ENCODE data around the gene AKAP10.

Gene AKAP10

DNA sequence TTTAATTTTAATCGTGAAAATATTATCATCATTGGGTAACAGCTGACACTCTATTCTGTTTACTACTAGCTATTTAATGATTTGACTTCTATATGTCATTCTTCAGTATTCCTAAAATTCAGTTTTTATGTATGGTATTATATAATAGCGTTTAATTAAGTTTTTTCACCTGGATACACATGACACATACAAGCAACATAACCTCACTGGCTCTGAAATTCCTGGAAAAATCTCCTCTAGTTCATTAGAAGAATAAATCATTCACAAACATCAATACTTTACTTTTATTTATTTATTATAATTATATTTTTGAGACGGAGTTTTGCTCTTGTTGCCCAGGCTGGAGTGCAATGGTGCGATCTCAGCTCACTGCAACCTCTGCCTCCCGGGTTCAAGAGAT is 44.0 kb downstream of the AKAP10 start:
- no peak overlapping the region for H3K4me3 ChIP-seq (ENCODE audit: low read length, poor library complexity, severe bottlenecking)
- H4K20me1 ChIP-seq (ENCODE audit: insufficient read depth, low read length, poor library complexity, severe bottlenecking): no peaks in the 10 kb centered on the region
- no peaks in the 10 kb centered on the region for H3K79me2 ChIP-seq (ENCODE audit: insufficient read depth, low read length)
- no peaks in the 10 kb centered on the region for H3K4me1 ChIP-seq (ENCODE audit: insufficient read depth, low read length, poor library complexity, severe bottlenecking)
- H3K4me2 ChIP-seq (ENCODE audit: low read depth, low read length, poor library complexity, severe bottlenecking): no peak overlapping the region
- H3K27me3 ChIP-seq (ENCODE audit: insufficient read depth, low read length, poor library complexity, severe bottlenecking): no peaks in the 10 kb centered on the region
- H3F3A ChIP-seq (ENCODE audit: low read depth): no peaks in the 10 kb centered on the region
- no peak for TF ChIP-seq EZH2phosphoT487 (IDR thresholded peaks at IDR 0.05; ENCODE audit: borderline replicate concordance)
- H3K9me2 ChIP-seq (replicated peaks; ENCODE audit: low read depth, low read length): no peaks in the 10 kb centered on the region
- H3K9ac ChIP-seq (ENCODE audit: low read depth, low read length, poor library complexity, severe bottlenecking): no peak overlapping the region
- H3K9me3 ChIP-seq (ENCODE audit: insufficient read depth, low read depth, low read length): no peaks in the 10 kb centered on the region
- peaks cover 73% of the 10 kb centered on the region; the same call in 1 of the 2 replicates for H3K36me3 ChIP-seq (ENCODE audit: insufficient read depth, low read length)
- H2AFZ ChIP-seq (ENCODE audit: low read length): no peak overlapping the region

DNA sequence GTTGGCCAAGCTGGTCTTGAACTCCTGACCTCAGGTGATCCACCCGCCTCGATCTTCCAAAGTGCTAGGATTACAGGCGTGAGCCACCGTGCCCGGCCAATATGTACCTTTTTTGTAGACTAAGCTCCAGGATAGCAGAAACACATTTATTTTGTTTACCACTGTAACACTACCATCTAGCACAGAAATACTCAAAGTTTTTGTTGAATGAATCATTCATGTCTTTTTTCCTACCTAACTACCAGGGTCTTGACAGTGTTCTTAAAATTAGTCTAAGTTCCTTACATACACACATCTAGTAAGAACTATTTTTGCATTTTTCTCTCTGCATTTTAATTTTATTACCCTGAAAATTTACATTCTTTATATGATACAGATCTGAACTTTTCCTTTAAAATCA is 44.4 kb downstream of the AKAP10 start:
- Histone ChIP-seq H3K4me3 (ENCODE audit: low read length, poor library complexity, severe bottlenecking) (no peak overlapping the region), H2AFZ (ENCODE audit: low read length) (no peak overlapping the region), H3K27me3 (ENCODE audit: insufficient read depth, low read length, poor library complexity, severe bottlenecking) (no peaks in the 10 kb centered on the region), H3K9me3 (ENCODE audit: insufficient read depth, low read depth, low read length) (no peaks in the 10 kb centered on the region), H3K36me3 (ENCODE audit: insufficient read depth, low read length) (peaks cover 73% of the 10 kb centered on the region; the same call in 1 of the 2 replicates), H3K4me1 (ENCODE audit: insufficient read depth, low read length, poor library complexity, severe bottlenecking) (no peaks in the 10 kb centered on the region), H3K79me2 (ENCODE audit: insufficient read depth, low read length) (no peaks in the 10 kb centered on the region), H3K4me2 (ENCODE audit: low read depth, low read length, poor library complexity, severe bottlenecking) (no peak overlapping the region), H3K9ac (ENCODE audit: low read depth, low read length, poor library complexity, severe bottlenecking) (no peak overlapping the region), H4K20me1 (ENCODE audit: insufficient read depth, low read length, poor library complexity, severe bottlenecking) (no peaks in the 10 kb centered on the region), H3K9me2 (replicated peaks; ENCODE audit: low read depth, low read length) (no peaks in the 10 kb centered on the region), H3F3A (ENCODE audit: low read depth) (no peaks in the 10 kb centered on the region)
- TF ChIP-seq, protein P1, sequence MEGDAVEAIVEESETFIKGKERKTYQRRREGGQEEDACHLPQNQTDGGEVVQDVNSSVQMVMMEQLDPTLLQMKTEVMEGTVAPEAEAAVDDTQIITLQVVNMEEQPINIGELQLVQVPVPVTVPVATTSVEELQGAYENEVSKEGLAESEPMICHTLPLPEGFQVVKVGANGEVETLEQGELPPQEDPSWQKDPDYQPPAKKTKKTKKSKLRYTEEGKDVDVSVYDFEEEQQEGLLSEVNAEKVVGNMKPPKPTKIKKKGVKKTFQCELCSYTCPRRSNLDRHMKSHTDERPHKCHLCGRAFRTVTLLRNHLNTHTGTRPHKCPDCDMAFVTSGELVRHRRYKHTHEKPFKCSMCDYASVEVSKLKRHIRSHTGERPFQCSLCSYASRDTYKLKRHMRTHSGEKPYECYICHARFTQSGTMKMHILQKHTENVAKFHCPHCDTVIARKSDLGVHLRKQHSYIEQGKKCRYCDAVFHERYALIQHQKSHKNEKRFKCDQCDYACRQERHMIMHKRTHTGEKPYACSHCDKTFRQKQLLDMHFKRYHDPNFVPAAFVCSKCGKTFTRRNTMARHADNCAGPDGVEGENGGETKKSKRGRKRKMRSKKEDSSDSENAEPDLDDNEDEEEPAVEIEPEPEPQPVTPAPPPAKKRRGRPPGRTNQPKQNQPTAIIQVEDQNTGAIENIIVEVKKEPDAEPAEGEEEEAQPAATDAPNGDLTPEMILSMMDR (conservative IDR thresholded peaks at IDR 0.05; ENCODE audit: low read length): no peak
- no peak for TF ChIP-seq EZH2phosphoT487 (IDR thresholded peaks at IDR 0.05; ENCODE audit: borderline replicate concordance)

DNA sequence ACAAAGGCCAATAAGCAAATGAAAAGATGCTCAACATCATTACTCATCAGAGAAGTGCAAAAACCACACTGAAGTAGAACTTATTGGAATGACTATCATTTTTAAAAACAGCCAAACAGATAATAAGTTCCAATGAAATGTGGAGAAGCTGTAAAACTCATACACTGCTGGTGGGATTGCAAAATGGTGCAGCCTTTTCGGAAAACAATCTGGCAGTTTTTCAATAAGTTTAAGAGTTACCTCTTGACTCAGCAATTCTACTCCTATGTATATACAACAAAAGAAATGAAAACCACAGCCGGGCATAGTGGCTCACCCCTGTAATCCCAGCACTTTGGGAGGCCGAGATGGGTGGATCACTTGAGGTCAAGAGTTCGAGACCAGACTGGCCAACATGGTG is 49.3 kb downstream of the AKAP10 start:
- H3K27me3 ChIP-seq (ENCODE audit: insufficient read depth, low read length, poor library complexity, severe bottlenecking): no peaks in the 10 kb centered on the region
- no peak overlapping the region for H2AFZ ChIP-seq (ENCODE audit: low read length)
- H3K36me3 ChIP-seq (ENCODE audit: insufficient read depth, low read length): peaks cover 79% of the 10 kb centered on the region; the same call in 1 of the 2 replicates
- no peak overlapping the region for H3K9ac ChIP-seq (ENCODE audit: low read depth, low read length, poor library complexity, severe bottlenecking)
- no peaks in the 10 kb centered on the region for H3K4me1 ChIP-seq (ENCODE audit: insufficient read depth, low read length, poor library complexity, severe bottlenecking)
- no peak overlapping the region for H3K4me3 ChIP-seq (ENCODE audit: low read length, poor library complexity, severe bottlenecking)
- H4K20me1 ChIP-seq (ENCODE audit: insufficient read depth, low read length, poor library complexity, severe bottlenecking): no peaks in the 10 kb centered on the region
- no peak for TF ChIP-seq EZH2phosphoT487 (IDR thresholded peaks at IDR 0.05; ENCODE audit: borderline replicate concordance)
- TF ChIP-seq, protein P1 (conservative IDR thresholded peaks at IDR 0.05; ENCODE audit: low read length): no peak
- H3K9me2 ChIP-seq (replicated peaks; ENCODE audit: low read depth, low read length): no peaks in the 10 kb centered on the region
- no peak overlapping the region for H3K4me2 ChIP-seq (ENCODE audit: low read depth, low read length, poor library complexity, severe bottlenecking)
- no peaks in the 10 kb centered on the region for H3F3A ChIP-seq (ENCODE audit: low read depth)
- H3K79me2 ChIP-seq (ENCODE audit: insufficient read depth, low read length): no peaks in the 10 kb centered on the region
- H3K9me3 ChIP-seq (ENCODE audit: insufficient read depth, low read depth, low read length): no peaks in the 10 kb centered on the region

DNA sequence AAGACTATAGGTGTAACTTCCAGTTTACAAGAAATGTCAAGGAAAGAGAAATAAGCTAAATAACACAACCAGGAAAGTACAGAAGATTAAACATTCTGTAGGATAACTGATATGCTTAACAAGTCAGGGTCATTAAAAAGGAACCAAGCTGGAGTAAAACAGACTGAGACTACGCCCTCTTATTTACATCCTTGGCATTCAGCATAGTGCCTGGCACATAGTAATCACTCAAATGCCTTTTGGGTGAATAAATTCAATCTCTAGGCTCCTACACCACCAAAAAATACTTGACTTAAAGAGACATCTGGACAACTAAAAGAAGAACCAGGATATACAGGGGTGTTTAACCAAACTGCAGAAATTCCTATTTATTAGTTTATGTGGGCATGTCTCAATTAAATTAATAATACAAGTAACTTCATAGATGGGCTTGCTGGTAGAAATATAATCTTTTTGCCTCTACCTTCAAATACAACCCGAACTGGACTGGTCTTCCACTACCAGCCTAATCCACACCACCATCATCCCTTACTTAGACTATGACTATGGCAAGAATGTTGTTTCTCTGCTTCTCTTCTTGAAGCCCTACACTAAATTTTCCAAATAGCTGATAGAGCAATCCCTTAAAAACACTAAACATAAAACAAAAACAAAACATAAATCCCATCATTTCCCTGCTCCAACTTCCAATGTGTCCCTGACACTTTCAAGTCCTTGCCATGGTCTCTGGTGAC is 62.2 kb downstream of the AKAP10 start:
- H4K20me1 ChIP-seq (ENCODE audit: insufficient read depth, low read length, poor library complexity, severe bottlenecking): no peaks in the 10 kb centered on the region
- no peaks in the 10 kb centered on the region for H3K27me3 ChIP-seq (ENCODE audit: insufficient read depth, low read length, poor library complexity, severe bottlenecking)
- no peaks in the 10 kb centered on the region for H3K9me2 ChIP-seq (replicated peaks; ENCODE audit: low read depth, low read length)
- no peaks in the 10 kb centered on the region for H3K4me1 ChIP-seq (ENCODE audit: insufficient read depth, low read length, poor library complexity, severe bottlenecking)
- H3K79me2 ChIP-seq (ENCODE audit: insufficient read depth, low read length): no peaks in the 10 kb centered on the region
- H3K36me3 ChIP-seq (ENCODE audit: insufficient read depth, low read length): peaks cover 64% of the 10 kb centered on the region
- H3K4me3 ChIP-seq (ENCODE audit: low read length, poor library complexity, severe bottlenecking): no peak overlapping the region
- TF ChIP-seq, protein P1 (conservative IDR thresholded peaks at IDR 0.05; ENCODE audit: low read length): no peak
- TF ChIP-seq EZH2phosphoT487 (IDR thresholded peaks at IDR 0.05; ENCODE audit: borderline replicate concordance): no peak
- no peak overlapping the region for H3K4me2 ChIP-seq (ENCODE audit: low read depth, low read length, poor library complexity, severe bottlenecking)
- no peak overlapping the region for H3K9ac ChIP-seq (ENCODE audit: low read depth, low read length, poor library complexity, severe bottlenecking)
- H3F3A ChIP-seq (ENCODE audit: low read depth): no peaks in the 10 kb centered on the region
- H2AFZ ChIP-seq (ENCODE audit: low read length): no peak overlapping the region
- H3K9me3 ChIP-seq (ENCODE audit: insufficient read depth, low read depth, low read length): no peaks in the 10 kb centered on the region
